Lung (tissue), 12 donors: ENCODE measurements around the gene NDUFA13. TPM values are rescaled to one million over a fixed set of nuclear protein-coding genes. Genes with fewer than 3 reads are reported as not detected.
A peak's percentile ranks its signal among the peaks of the same experiment; 100 is the strongest.

Source experiments
- ATAC-seq: fragments of 200-7000 bp; cut with Tn5 transposase; one replicate; pipeline ENCODE4 v1.9.1; 2020; ENCODE audit warnings: moderate number of reproducible peaks; ENCODE audit not compliant: insufficient read depth, low FRiP score
- DNase-seq, 3 donors: peaks; one replicate each; pipeline ENCODE4 v3.0.0-alpha.2; 2013 to 2017
- H3K27ac ChIP-seq, 2 donors: one replicate each; pipeline ENCODE4 v1.5.1; 2013; ENCODE audit warnings: mild to moderate bottlenecking in 2 of 2, moderate library complexity in 2 of 2, control low read depth in 1 of 2, inconsistent platforms in 1 of 2, low read depth in 1 of 2, low read length in 1 of 2
- H3K27me3 ChIP-seq, 3 donors: one replicate each; pipeline ENCODE4 v1.5.1; 2013; ENCODE audit warnings: low read length in 2 of 3; ENCODE audit not compliant: control insufficient read depth in 3 of 3, insufficient read depth in 3 of 3
- H3K36me3 ChIP-seq, 4 donors: one replicate each; pipeline ENCODE4 v1.5.1; 2013; ENCODE audit warnings: low read length in 4 of 4, mild to moderate bottlenecking in 1 of 4, moderate library complexity in 1 of 4; ENCODE audit not compliant: control insufficient read depth in 4 of 4, insufficient read depth in 4 of 4
- H3K4me1 ChIP-seq, 5 donors: one replicate each; pipeline ENCODE4 v1.5.1; 2013; ENCODE audit warnings: low read length in 5 of 5, mild to moderate bottlenecking in 2 of 5, moderate library complexity in 1 of 5; ENCODE audit not compliant: control insufficient read depth in 5 of 5, insufficient read depth in 5 of 5
- H3K4me3 ChIP-seq: one replicate; pipeline ENCODE4 v1.5.1; 2013; ENCODE audit warnings: mild to moderate bottlenecking, control low read depth, moderate library complexity
- H3K9ac ChIP-seq, 2 donors: one replicate each; pipeline ENCODE4 v1.5.1; 2013; ENCODE audit warnings: low read length in 2 of 2, control low read depth in 1 of 2; ENCODE audit not compliant: insufficient read depth in 1 of 2
- H3K9me3 ChIP-seq, 4 donors: one replicate each; pipeline ENCODE4 v1.5.1; 2013; ENCODE audit warnings: low read length in 3 of 4, mild to moderate bottlenecking in 1 of 4, moderate library complexity in 1 of 4; ENCODE audit not compliant: control insufficient read depth in 4 of 4, insufficient read depth in 3 of 4
- WGBS, 2 donors: extraction: QIAGEN DNeasy Blood & Tissue Kit; methylation state at CpG; one replicate each; pipeline ENCODE4 v1.1.7; 2013; 5-methylcytosine and 5-hydroxymethylcytosine counted together
- polyA plus RNA-seq, 2 donors: library from polyadenylated mRNA; stranded (reverse); fragments of 200-250 nt; gene quantifications; one replicate each; pipeline ENCODE4 v1.2.1, GENCODE V29; 2013
- total RNA-seq, 2 donors: library from RNA; depleted of rRNA in 1 of 2; stranded (reverse); fragments of >200 nt in 1 of 2; gene quantifications; one replicate each; pipeline ENCODE4 v1.2.1, GENCODE V29; 2014 to 2021
- TF ChIP-seq, protein P1 (sequence below): IDR thresholded peaks from 2 replicates; pipeline ENCODE4 v1.5.1; 2012; ENCODE audit warnings: mild to moderate bottlenecking; ENCODE audit errors: control extremely low read depth, extremely low read depth
- donor health status: control.
- donor health status: control.
- donor health status: Bipolar disorder and iron deficiency.
- donor health status: healthy.
- donor health status: DM: yes; HTN: yes; CAD: no.

NDUFA13 gene
- total and polyA plus RNA-seq, 4 donors: 63.7 to 360 (median 311) TPM

DNA sequence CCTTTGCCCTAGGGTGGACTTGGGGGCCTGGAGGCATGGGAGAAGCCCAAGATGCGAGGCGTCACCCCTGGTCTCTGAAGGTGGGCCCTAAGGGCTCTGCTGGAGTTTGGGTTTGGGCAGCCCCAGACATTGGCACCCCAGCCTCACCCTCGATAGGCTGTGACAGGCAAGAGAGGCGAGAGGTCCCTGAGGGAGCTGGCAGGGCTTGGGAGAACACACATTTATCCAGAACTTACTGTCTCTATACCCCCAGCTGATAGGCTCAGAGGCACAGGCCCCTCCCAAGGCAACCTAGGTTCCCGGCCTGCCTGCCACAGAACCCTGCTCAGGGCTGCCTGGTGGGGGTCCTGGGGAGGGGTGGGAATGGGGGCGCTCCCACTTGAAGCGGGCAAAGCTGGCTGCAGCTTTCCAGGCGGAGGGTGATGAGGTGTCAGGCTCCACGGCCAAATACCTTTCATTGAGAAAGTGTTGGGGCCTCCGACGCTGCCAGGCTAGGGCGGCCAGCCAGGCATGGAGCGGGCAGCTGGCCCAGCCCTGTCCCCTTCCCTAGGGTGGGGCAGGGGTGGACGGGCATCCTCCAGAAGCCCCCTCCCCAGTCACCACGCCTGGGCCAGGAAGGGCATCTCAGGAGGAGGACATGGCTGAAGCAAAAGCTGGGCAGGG lies 31.8 kb downstream of the NDUFA13 start:
- H3K9ac ChIP-seq: no peak overlapping the region
- H3K36me3 ChIP-seq: no peaks in the 10 kb centered on the region
- H3K9me3 ChIP-seq: peaks cover 0 to 10% (median 0%) of the 10 kb centered on the region in 4 donors
- DNase-seq: peak; percentile 38 to 58 (median 53)
- ATAC-seq: no peak
- TF ChIP-seq, protein P1, sequence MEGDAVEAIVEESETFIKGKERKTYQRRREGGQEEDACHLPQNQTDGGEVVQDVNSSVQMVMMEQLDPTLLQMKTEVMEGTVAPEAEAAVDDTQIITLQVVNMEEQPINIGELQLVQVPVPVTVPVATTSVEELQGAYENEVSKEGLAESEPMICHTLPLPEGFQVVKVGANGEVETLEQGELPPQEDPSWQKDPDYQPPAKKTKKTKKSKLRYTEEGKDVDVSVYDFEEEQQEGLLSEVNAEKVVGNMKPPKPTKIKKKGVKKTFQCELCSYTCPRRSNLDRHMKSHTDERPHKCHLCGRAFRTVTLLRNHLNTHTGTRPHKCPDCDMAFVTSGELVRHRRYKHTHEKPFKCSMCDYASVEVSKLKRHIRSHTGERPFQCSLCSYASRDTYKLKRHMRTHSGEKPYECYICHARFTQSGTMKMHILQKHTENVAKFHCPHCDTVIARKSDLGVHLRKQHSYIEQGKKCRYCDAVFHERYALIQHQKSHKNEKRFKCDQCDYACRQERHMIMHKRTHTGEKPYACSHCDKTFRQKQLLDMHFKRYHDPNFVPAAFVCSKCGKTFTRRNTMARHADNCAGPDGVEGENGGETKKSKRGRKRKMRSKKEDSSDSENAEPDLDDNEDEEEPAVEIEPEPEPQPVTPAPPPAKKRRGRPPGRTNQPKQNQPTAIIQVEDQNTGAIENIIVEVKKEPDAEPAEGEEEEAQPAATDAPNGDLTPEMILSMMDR: no peak
- no peak overlapping the region for H3K4me3 ChIP-seq
- WGBS, 2 donors: 56 to 72% methylated on average over 15 of the region's 15 CpGs
- no peak overlapping the region for H3K27ac ChIP-seq
- peaks cover 0 to 9% (median 4%) of the 10 kb centered on the region in 3 donors for H3K27me3 ChIP-seq
- peaks cover 0 to 30% (median 2%) of the 10 kb centered on the region in 5 donors for H3K4me1 ChIP-seq

DNA sequence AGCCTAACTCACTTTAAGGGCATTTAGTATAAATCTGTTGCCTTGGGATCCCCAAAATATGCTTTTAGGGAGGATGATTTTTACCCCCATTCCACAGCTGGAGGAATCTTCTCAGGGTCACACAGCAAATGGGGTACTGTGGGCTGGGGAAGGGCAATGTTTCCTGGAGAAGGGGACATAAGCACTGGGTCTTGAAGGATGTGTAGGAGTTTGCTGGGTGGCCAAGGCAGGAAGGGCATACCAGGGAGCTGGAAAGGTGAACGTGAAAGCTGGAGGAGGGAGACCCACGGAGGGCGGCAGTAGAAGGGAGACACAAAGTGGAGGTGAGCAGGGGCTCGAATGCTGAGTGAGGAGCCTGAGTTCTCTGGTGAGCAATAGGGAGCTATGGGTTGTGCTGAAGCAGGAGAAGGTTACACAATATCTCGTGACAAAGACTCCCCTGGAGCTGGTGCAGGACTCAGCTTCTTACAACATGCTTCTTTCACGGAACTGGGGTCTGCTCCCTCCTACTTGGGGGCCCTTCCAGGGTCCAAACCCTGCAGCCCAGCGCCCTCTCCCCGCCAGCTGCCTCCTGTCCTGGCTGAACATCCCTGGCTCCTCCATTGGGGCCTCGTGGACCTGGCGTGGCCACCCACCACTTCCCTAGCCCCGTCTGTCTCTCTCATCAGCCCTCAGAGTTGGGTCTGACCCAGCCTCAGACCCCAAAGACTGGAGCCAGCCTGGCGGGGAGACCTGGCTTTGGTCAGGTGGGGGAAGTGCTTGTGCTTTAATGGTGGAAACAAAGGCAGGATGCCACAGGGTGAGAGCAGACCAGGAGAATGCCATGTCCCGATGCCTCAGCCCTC lies 33.1 kb downstream of the NDUFA13 start:
- no peak for ATAC-seq
- H3K27me3 ChIP-seq: peaks cover 0 to 9% (median 4%) of the 10 kb centered on the region in 3 donors

DNA sequence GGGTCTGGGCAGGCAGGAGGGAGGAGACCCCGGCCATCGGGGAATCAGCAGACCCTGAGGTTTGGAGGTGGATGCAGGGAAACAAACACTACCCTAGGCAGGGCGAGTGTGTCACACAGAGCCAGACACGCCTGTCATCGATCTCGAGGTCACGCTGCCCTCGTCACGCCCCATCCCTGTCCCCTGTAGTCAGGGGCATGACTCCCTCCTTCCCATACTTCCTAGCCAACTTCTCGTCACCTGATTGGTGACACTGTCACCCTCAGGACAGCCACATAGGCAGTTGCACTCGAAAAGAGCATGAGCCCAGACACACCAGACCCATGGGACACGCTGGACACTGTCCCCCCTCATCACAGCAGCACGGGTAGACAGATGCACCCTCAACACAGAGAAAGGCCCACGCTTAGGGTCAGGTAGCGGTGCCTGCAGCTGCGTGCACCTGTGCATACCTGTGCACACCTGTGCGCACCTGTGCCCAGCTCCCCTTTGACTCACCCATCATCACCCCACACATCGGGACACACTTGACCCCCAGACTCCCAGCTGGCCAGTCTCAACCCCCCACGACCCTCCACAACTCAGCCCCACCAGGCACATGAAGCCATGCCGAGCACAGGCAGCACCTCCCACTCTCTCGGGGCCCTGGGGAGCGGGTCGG lies 33.9 kb downstream of the NDUFA13 start:
- H3K27ac ChIP-seq: no peak overlapping the region
- H3K4me1 ChIP-seq: peaks cover 0 to 30% (median 2%) of the 10 kb centered on the region in 5 donors
- no peak for ATAC-seq
- DNase-seq: no peak
- H3K36me3 ChIP-seq: no peaks in the 10 kb centered on the region
- H3K27me3 ChIP-seq: peaks cover 0 to 4% (median 4%) of the 10 kb centered on the region in 3 donors
- TF ChIP-seq, protein P1: no peak
- no peak overlapping the region for H3K4me3 ChIP-seq
- peaks cover 0 to 8% (median 0%) of the 10 kb centered on the region in 4 donors for H3K9me3 ChIP-seq
- 68 to 69% methylated on average over 23 of the region's 23 CpGs for WGBS, 2 donors
- no peak overlapping the region for H3K9ac ChIP-seq

More for the DNA sequence above, 33.1 kb downstream of the NDUFA13 start:
- 40 to 52% methylated on average over 13 of the region's 13 CpGs for WGBS, 2 donors
- H3K9me3 ChIP-seq: peaks cover 0 to 10% (median 0%) of the 10 kb centered on the region in 4 donors
- no peak for DNase-seq
- H3K4me3 ChIP-seq: no peak overlapping the region
- TF ChIP-seq, protein P1: no peak
- no peak overlapping the region for H3K27ac ChIP-seq
- H3K4me1 ChIP-seq: peaks cover 0 to 30% (median 2%) of the 10 kb centered on the region in 5 donors
- no peaks in the 10 kb centered on the region for H3K36me3 ChIP-seq
- no peak overlapping the region for H3K9ac ChIP-seq
